ENCODE data around the gene CD300LB. TPM values are rescaled to one million over a fixed set of nuclear protein-coding genes. Genes with fewer than 3 reads are reported as not detected.
A peak's percentile ranks its signal among the peaks of the same experiment; 100 is the strongest.
"Not testable (repeated sequence)": the region's sequence is repeated elsewhere in the genome, so short reads cannot be mapped to it uniquely, and the experiment has no call there.

CD300LB gene
- 0.24 TPM for total RNA-seq (ENCODE audit: insufficient read depth, low replicate concordance)

GRCh38 chr17:74531231-74531761 lies at the start of gene CD300LB:
Gene CD300LB, minus strand, starts transcription at chr17:74531475. Its CDS starts 125 bp downstream, at chr17:74531350.
- DNase-seq (ENCODE audit: low spot score): no peak

DNA sequence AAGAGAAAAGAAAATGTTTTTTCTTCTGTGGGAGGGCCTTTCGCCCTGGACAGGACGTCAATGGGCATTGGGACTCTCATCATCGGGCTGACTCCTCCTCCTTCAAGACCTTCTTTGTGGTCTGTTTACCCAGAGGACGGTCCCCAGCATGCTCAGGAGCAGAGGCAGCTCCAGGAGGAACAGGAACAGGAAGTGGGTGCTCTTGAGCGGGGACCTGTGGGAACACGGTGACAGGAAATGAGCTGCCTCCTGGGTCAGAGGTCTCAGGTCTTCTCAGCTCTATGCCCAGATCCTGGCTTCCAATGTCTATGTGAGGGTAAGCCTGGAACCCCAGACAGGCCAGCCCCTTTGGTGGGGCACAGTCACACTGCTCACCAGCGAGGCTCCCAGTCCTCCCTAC lies 48.6 kb upstream of the CD300LB start:
- DNase-seq (ENCODE audit: low spot score): no peak

- no peak for DNase-seq (ENCODE audit: low spot score)
Measured at GRCh38 chr17:74578979-74579378, 47.7 kb upstream of the CD300LB start.

DNA sequence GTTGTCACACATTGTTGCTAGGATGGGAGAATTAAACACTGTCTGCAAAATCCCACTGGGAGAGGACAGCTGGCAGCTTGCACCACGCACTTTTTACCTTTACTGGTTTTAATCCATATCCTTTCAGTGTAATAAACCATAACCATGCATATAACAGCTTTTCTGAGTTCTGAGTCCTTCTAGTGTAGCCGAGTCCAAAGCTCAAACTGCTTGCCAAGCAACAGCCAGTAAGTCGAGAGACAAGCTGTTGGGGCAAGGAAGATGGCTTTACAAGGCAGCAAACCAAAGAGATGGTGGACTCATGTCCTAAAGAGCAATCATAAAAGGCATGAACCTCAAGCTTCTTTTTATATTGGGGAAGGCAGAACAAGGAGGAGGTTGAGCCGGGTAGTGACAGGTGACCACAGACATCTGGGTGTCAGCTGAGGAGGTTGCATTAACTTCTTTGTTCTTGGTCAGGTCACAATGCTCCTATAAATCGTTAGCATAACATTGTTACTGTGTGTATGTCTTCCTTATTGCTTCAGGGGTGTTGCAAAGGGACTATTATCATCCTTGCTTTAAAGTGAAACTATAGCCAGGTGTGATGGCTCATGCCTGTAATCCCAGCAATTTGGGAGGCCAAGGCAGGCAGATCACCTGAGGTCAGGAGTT lies 43.3 kb upstream of the CD300LB start:
- no peak for DNase-seq (ENCODE audit: low spot score)

GRCh38 chr17:74573635-74574034 lies 42.4 kb upstream of the CD300LB start:
- not testable (repeated sequence) for DNase-seq (ENCODE audit: low spot score)

GRCh38 chr17:74573169-74573568 lies 41.9 kb upstream of the CD300LB start:
- DNase-seq (ENCODE audit: low spot score): no peak

- no peak for DNase-seq (ENCODE audit: low spot score)
Measured at GRCh38 chr17:74571621-74572270, 40.5 kb upstream of the CD300LB start.

- peak; percentile 99 for DNase-seq (ENCODE audit: low spot score)
Measured at GRCh38 chr17:74569020-74570003, 38.0 kb upstream of the CD300LB start.

DNA sequence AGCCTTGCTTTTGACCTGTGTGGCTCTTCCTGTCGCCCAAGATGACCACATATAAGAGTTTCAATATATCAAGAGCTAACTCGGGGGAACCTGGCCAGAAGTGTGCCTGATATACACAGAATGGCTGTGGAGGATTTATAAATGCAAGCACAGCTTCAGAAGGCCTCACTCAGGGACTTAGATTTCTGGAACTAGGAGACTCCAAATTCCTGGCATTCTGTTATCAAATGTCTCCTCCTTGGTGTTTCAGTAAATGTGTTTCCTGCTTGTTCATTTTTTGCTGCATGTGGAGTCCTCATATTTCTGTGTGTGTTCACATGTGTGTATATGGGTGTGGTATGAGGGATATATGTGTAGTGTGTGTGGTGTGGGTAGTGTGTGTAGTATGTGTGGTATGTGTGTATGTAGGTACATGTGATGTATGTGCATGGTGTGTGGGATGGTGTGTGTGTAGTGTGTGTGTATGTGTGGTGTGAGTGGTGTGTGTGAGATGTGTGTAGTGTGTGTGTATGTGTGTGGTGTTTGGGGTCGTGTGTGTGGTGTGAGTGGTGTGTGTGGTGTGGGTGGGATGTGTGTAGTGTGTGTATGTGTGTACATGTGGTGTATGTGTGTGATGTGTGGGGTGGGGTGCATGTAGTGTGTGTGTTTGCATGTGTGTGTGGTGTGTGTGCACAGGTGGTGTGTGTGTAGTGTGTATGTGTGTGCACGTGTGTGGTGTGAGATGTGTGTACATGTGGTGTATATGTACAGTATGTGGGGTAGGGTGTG lies 37.0 kb upstream of the CD300LB start:
- DNase-seq (ENCODE audit: low spot score): peak; percentile 85

DNA sequence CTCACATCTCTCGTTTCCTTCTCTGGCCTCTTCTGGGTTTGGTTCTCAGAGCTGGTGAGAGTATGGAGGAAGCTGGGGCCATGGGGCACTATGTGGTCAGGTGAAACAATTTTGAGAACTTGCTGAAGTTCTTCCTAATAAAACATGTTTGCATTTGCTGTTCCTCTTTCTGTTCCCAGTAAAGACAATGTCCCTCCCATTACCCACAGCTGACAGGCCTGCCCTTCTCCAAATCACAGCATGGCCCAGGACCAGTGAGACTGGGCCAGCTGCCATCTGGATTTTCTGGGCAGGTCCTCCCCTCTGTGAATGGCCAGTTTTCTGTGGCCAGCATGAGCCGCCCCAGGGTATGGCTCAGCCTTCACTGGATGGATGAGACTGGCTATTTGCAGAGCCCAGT lies 36.1 kb upstream of the CD300LB start, which contains the start of gene CD300H:
Gene CD300H (minus strand): TSS at position 113 of the 400 bp plus-strand sequence.
- DNase-seq (ENCODE audit: low spot score): no peak

DNA sequence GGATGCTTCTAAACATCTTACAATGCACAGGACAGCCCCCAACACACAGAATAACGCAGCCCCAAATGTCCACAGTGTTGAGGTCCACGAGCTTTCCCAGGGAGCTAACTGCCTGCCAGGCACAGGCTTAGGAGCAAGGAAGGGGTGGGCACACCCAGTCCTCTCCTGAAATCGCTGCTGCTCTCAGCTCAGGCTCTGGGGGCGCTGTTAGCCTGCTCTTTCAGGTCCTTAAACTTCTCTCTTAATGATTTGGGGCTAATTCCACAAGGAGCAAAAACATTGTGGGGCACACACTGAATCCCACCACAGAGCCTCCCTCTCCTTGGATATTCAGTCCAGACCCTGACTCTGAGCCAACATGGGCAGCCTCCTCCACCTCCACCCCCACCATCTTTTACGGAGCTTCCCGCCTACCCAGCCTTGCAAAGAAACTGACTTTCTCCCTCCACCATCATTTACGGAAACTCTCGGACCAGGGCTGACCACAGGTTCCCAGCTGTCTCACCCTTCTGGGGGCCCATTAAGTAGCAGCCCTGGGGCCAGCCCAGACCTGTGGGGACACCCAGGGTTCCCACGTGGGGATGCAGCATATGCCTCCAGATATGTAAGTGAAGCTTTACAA lies 35.0 kb upstream of the CD300LB start:
- DNase-seq (ENCODE audit: low spot score): peak; percentile 66

GRCh38 chr17:74565126-74565525 lies 33.9 kb upstream of the CD300LB start:
- no peak for DNase-seq (ENCODE audit: low spot score)

GRCh38 chr17:74563358-74563757 lies 32.1 kb upstream of the CD300LB start:
- no peak for DNase-seq (ENCODE audit: low spot score)

- no peak for DNase-seq (ENCODE audit: low spot score)
Measured at GRCh38 chr17:74561586-74561985, 30.3 kb upstream of the CD300LB start.

GRCh38 chr17:74558882-74559519 lies 27.7 kb upstream of the CD300LB start:
- DNase-seq (ENCODE audit: low spot score): no peak

DNA sequence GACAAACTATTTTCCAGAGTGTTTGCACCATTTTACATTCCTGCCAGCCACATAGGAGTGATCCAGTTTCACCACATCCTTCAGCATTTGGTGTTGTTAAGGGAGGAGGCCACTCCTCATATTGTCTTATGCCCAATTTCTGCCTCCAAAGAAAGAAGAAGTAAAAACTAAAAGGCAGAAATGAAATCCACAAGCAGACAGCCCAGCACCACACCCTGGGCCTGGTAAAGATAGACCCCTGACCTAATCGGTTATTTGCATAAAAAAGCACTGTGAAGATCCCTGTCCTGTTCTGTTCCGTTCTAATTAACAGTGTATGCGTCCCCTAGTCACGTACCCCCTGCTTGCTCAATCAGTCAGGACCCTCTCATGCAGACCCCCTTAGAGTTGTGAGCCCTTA lies 27.1 kb upstream of the CD300LB start:
- not testable (repeated sequence) for DNase-seq (ENCODE audit: low spot score)

- DNase-seq (ENCODE audit: low spot score): no peak
Measured at GRCh38 chr17:74555427-74555940, 24.2 kb upstream of the CD300LB start.

- DNase-seq (ENCODE audit: low spot score): no peak
Measured at GRCh38 chr17:74554909-74555308, 23.6 kb upstream of the CD300LB start.

- no peak for DNase-seq (ENCODE audit: low spot score)
Measured at GRCh38 chr17:74552037-74552436, 20.8 kb upstream of the CD300LB start.

GRCh38 chr17:74550602-74551001 lies 19.3 kb upstream of the CD300LB start:
- no peak for DNase-seq (ENCODE audit: low spot score)

Measured in umbilical cord (tissue), 2 donors.